ENCODE measurements around the gene SETD6. TPM values are rescaled to one million over a fixed set of nuclear protein-coding genes. Genes with fewer than 3 reads are reported as not detected.

Gene SETD6
- total RNA-seq, 2 experiments from 2014 or later: 14.8 to 15.5 TPM

DNA sequence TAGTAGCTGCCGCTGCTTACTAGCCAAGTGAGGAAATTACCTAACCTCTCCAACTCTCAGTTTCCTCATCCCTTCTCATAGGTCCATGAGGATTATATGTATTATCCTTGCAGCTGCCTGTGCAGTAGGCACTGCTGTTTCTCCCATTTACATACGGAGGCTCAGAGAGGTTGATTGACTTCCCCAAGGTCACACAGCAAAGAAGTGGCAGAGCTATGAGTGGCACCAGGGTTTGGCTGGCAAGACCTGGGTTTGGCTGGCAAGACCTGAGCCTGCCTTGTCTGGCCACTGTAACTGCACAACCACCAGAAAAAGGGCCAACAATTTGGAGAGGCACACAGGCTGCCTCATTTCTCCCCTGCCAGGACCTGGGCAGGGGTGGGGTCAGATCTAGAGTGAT, 17.8 kb upstream of the SETD6 start:
- CTCF ChIA-PET: interaction anchor here (0.7 kb wide), 1 partner anchor 259 kb away, joined by 3 read pairs; no protein-coding TSS in a partner anchor

DNA sequence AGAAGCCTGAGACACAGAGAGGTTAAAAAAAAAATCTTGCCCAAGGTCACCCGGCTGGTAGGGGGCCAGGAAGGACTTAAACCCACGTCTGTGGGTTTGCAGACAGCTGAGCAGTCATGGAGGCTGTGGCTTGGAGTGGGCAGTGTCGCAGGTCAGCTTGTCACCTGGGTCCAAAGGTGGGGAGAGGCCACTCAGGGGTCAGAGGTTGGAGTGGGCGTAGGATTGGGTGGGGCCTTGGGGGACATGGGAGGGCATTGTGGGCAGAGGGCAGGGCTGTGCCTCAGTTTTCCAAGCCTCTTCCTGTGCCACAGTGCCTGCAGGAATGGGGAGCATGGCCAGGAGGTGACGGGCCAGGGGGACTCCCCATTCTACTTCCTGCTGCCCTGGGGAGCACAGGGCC, 17.4 kb upstream of the SETD6 start:
- POLR2A ChIA-PET: no interaction called here
- Mint-ChIP-seq H3K9me3 (no peaks in the 10 kb centered on the region), H3K36me3 (ENCODE audit: low read depth) (no peaks in the 10 kb centered on the region), H3K4me3 (no peak overlapping the region), H3K4me1 (ENCODE audit: low read depth) (peaks cover 13% of the 10 kb centered on the region), H3K27ac (no peak overlapping the region), H3K27me3 (peaks cover 36% of the 10 kb centered on the region)
- DNase-seq: no peak
- CTCF ChIA-PET: interaction anchor here (0.7 kb wide), 1 partner anchor 258 kb away, joined by 3 read pairs; no protein-coding TSS in a partner anchor
- no peak for ATAC-seq
- intact Hi-C loops (cut with micrococcal nuclease): no loop called here
- no peak for TF ChIP-seq CTCF (IDR thresholded peaks at IDR 0.05)

More for the DNA sequence above, 17.8 kb upstream of the SETD6 start:
- H3K27me3 Mint-ChIP-seq: peaks cover 31% of the 10 kb centered on the region
- no peak overlapping the region for H3K27ac Mint-ChIP-seq
- H3K4me3 Mint-ChIP-seq: no peak overlapping the region
- no peak for TF ChIP-seq CTCF (IDR thresholded peaks at IDR 0.05)
- ATAC-seq (no peak), DNase-seq (no peak)
- intact Hi-C loops (cut with micrococcal nuclease): no loop called here
- H3K4me1 Mint-ChIP-seq (ENCODE audit: low read depth): peaks cover 13% of the 10 kb centered on the region
- no peaks in the 10 kb centered on the region for H3K9me3 Mint-ChIP-seq
- H3K36me3 Mint-ChIP-seq (ENCODE audit: low read depth): no peaks in the 10 kb centered on the region
- POLR2A ChIA-PET: no interaction called here

- intact Hi-C loops (cut with micrococcal nuclease): no loop called here
- ATAC-seq (no peak), DNase-seq (no peak)
- CTCF ChIA-PET: interaction anchor here (1.7 kb wide), 1 partner anchor 258 kb away, joined by 5 read pairs; no protein-coding TSS in a partner anchor
- Mint-ChIP-seq H3K4me1 (ENCODE audit: low read depth) (peaks cover 13% of the 10 kb centered on the region), H3K27ac (no peak overlapping the region), H3K4me3 (no peak overlapping the region), H3K9me3 (no peaks in the 10 kb centered on the region), H3K27me3 (peaks cover 34% of the 10 kb centered on the region), H3K36me3 (ENCODE audit: low read depth) (no peaks in the 10 kb centered on the region)
- no peak for TF ChIP-seq CTCF (IDR thresholded peaks at IDR 0.05)
- POLR2A ChIA-PET: interaction anchor here (1.0 kb wide), 1 partner anchor 106 kb away, joined by 4 read pairs; the partner anchor contains the start of gene GINS3
These were observed 16.8 kb upstream of the SETD6 start for GRCh38 chr16:58498341-58499091.

GRCh38 chr16:58499092-58499511, 16.2 kb upstream of the SETD6 start:
- CTCF ChIA-PET: interaction anchor here (0.9 to 1.7 kb wide), 3 partner anchors 20 to 257 kb away, joined by 3 to 8 read pairs (median 5); no protein-coding TSS in a partner anchor
- H3K27me3 Mint-ChIP-seq: peaks cover 32% of the 10 kb centered on the region

More at GRCh38 chr16:58499092-58499511, 16.2 kb upstream of the SETD6 start:
- Mint-ChIP-seq H3K27ac (no peak overlapping the region), H3K36me3 (ENCODE audit: low read depth) (no peaks in the 10 kb centered on the region), H3K9me3 (no peaks in the 10 kb centered on the region), H3K4me1 (ENCODE audit: low read depth) (peaks cover 13% of the 10 kb centered on the region), H3K4me3 (no peak overlapping the region)
- intact Hi-C loops (cut with micrococcal nuclease): no loop called here
- no peak for DNase-seq
- TF ChIP-seq CTCF (IDR thresholded peaks at IDR 0.05): no peak
- POLR2A ChIA-PET: interaction anchor here (1.0 kb wide), 1 partner anchor 107 kb away, joined by 4 read pairs; the partner anchor contains the start of gene GINS3
- no peak for ATAC-seq
